K562 (cell line): ENCODE data around the gene LCE1A. TPM values are rescaled to one million over a fixed set of nuclear protein-coding genes. Genes with fewer than 3 reads are reported as not detected.

Source experiments
- NFIC ChIP-seq: fragments of 450-650 bp; IDR thresholded peaks from 2 replicates; pipeline ENCODE4 v1.6.1; 2017; ENCODE audit warnings: mild to moderate bottlenecking, inconsistent platforms
- STAT5B ChIP-seq: fragments of 250-450 bp; sonication (Bioruptor Pico); IDR thresholded peaks from 2 replicates; pipeline ENCODE4 v1.8.0; 2021; ENCODE audit warnings: mild to moderate bottlenecking, inconsistent platforms
- YY1 ChIP-seq, 3 experiments: IDR thresholded peaks; 2 replicates each; pipeline ENCODE4 v1.6.1; 2011; ENCODE audit warnings: low read length in 2 of 3, mild to moderate bottlenecking in 2 of 3, moderate library complexity in 2 of 3, borderline replicate concordance in 1 of 3, control low read depth in 1 of 3, low read depth in 1 of 3; ENCODE audit not compliant: insufficient read depth in 3 of 3, insufficient replicate concordance in 2 of 3, control insufficient read depth in 1 of 3, insufficient read length in 1 of 3; ENCODE audit errors: extremely low read depth in 1 of 3
- ZNF311 ChIP-seq: fragments of 250-450 bp; sonication (Bioruptor Pico); IDR thresholded peaks from 2 replicates; pipeline ENCODE4 v1.4.0; 2020; ENCODE audit warnings: mild to moderate bottlenecking, moderate library complexity
- polyA plus RNA-seq, 8 experiments: library from polyadenylated mRNA; depleted of rRNA in 4 of 8; stranded (reverse) in 5 of 8; unstranded in 3 of 8; fragments of >200 nt; fragmentation: Nextera tagmentation in 2 of 8; fragmentation: Illumina TruSeq in 1 of 8; extraction: Ambion mirVana in 2 of 8; extraction: Trizol in 1 of 8; gene quantifications; 2 replicates each; pipeline versions ENCODE4 v1.2.1 to v1.2.3, GENCODE V29; 2011 to 2014; ENCODE audit warnings: inconsistent platforms in 1 of 8, missing spikeins in 1 of 8
- total RNA-seq, 7 experiments: library from RNA; depleted of rRNA in 6 of 7; stranded (reverse); fragments of >200 nt in 6 of 7; fragmentation: Illumina TruSeq in 2 of 7; extraction: Trizol in 2 of 7; gene quantifications; 2 replicates each; pipeline versions ENCODE4 v1.2.1 to v1.2.3, GENCODE V29; 2011 to 2021; ENCODE audit warnings: low replicate concordance in 1 of 7
- TF ChIP-seq, protein P1 (sequence below): fragments of 250-450 bp; sonication (Bioruptor Pico); IDR thresholded peaks from 2 replicates; pipeline ENCODE4 v1.4.0; 2020; ENCODE audit warnings: mild to moderate bottlenecking, moderate library complexity
- TF ChIP-seq, protein P2 (sequence below): fragments of 250-450 bp; sonication (Bioruptor Pico); IDR thresholded peaks from 2 replicates; pipeline ENCODE4 v1.9.0; 2021; ENCODE audit warnings: mild to moderate bottlenecking, inconsistent platforms

Gene LCE1A
- total and polyA plus RNA-seq, 9 of the 15 experiments (the other 6 are each of a cell fraction or from before 2014, with no cell fraction given), result not detected

DNA sequence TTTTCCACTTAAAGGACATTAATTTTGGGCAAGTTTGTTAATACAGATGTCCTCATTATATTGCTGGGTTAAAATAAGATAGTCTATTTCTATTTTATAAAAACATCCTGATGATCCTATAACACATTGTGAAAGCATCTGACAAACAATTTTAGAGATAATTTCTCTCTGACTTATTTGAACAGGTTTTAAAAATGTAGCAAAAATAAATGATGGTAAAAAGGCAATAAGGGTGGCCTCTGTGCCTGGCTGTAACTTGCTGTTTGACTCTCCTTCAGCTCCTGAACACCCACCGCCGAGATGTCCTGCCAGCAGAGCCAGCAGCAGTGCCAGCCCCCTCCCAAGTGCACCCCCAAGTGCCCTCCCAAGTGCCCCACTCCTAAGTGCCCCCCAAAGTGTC is at the start of gene LCE1A (continued):
- TF ChIP-seq, protein P1, sequence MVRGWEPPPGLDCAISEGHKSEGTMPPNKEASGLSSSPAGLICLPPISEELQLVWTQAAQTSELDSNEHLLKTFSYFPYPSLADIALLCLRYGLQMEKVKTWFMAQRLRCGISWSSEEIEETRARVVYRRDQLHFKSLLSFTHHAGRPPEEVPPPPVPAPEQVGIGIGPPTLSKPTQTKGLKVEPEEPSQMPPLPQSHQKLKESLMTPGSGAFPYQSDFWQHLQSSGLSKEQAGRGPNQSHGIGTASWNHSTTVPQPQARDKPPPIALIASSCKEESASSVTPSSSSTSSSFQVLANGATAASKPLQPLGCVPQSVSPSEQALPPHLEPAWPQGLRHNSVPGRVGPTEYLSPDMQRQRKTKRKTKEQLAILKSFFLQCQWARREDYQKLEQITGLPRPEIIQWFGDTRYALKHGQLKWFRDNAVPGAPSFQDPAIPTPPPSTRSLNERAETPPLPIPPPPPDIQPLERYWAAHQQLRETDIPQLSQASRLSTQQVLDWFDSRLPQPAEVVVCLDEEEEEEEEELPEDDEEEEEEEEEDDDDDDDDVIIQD (CRISPR knock-in tag), result no peak
- TF ChIP-seq YY1 (IDR thresholded peaks at IDR 0.05; ENCODE audit: borderline replicate concordance in 1 of 3, control insufficient read depth in 1 of 3, extremely low read depth in 1 of 3, insufficient read depth in 3 of 3, insufficient read length in 1 of 3, insufficient replicate concordance in 2 of 3, low read depth in 1 of 3, low read length in 2 of 3), result no peak
- no peak for TF ChIP-seq NFIC
- TF ChIP-seq STAT5B (CRISPR knock-in tag), result no peak
- TF ChIP-seq, protein P2, sequence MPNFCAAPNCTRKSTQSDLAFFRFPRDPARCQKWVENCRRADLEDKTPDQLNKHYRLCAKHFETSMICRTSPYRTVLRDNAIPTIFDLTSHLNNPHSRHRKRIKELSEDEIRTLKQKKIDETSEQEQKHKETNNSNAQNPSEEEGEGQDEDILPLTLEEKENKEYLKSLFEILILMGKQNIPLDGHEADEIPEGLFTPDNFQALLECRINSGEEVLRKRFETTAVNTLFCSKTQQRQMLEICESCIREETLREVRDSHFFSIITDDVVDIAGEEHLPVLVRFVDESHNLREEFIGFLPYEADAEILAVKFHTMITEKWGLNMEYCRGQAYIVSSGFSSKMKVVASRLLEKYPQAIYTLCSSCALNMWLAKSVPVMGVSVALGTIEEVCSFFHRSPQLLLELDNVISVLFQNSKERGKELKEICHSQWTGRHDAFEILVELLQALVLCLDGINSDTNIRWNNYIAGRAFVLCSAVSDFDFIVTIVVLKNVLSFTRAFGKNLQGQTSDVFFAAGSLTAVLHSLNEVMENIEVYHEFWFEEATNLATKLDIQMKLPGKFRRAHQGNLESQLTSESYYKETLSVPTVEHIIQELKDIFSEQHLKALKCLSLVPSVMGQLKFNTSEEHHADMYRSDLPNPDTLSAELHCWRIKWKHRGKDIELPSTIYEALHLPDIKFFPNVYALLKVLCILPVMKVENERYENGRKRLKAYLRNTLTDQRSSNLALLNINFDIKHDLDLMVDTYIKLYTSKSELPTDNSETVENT, result no peak
- TF ChIP-seq ZNF311 (CRISPR knock-in tag), result no peak
